Psoas muscle (tissue), 8 donors: ENCODE results near the gene SYNPO2. TPM values are rescaled to one million over a fixed set of nuclear protein-coding genes. Genes with fewer than 3 reads are reported as not detected.
A peak's percentile ranks its signal among the peaks of the same experiment; 100 is the strongest.

Experiments
- ATAC-seq, 4 donors: fragments of 200-7000 bp; cut with Tn5 transposase; one replicate each; pipeline ENCODE4 v1.9.1; 2020; ENCODE audit warnings: moderate library complexity in 3 of 4, mild to moderate bottlenecking in 2 of 4
- DNase-seq, 2 donors: peaks; one replicate each; pipeline ENCODE4 v3.0.0-alpha.2; 2020
- H3K27ac ChIP-seq: fragments of 200-600 bp; one replicate; pipeline ENCODE4 v1.8.0; 2022
- H3K27me3 ChIP-seq, 3 donors: fragments of 200-600 bp in 1 of 3; one replicate each; pipeline versions ENCODE4 v1.6.1 to v1.8.0; 2013 to 2022; ENCODE audit warnings: low read length in 2 of 3, mild to moderate bottlenecking in 2 of 3, moderate library complexity in 1 of 3; ENCODE audit not compliant: insufficient read depth in 3 of 3
- H3K36me3 ChIP-seq, 2 donors: fragments of 200-600 bp in 1 of 2; one replicate each; pipeline versions ENCODE4 v1.6.1 to v1.8.0; 2013 to 2022; ENCODE audit warnings: low read depth in 1 of 2, mild to moderate bottlenecking in 1 of 2, moderate library complexity in 1 of 2; ENCODE audit not compliant: insufficient read depth in 1 of 2
- H3K4me1 ChIP-seq: fragments of 200-600 bp; one replicate; pipeline ENCODE4 v1.8.0; 2022
- H3K4me3 ChIP-seq: fragments of 200-600 bp; one replicate; pipeline ENCODE4 v1.8.0; 2022; ENCODE audit warnings: mild to moderate bottlenecking
- H3K9me3 ChIP-seq: fragments of 200-600 bp; one replicate; pipeline ENCODE4 v1.8.0; 2022
- CTCF ChIP-seq: fragments of 200-600 bp; IDR thresholded peaks from one replicate; pipeline ENCODE4 v1.8.0; 2022; ENCODE audit warnings: antibody characterized with exemption
- WGBS, 3 donors: extraction: QIAGEN DNeasy Blood & Tissue Kit; methylation state at CpG; one replicate each; pipeline versions ENCODE4 v1.1.6 to v1.1.7; 2013; 5-methylcytosine and 5-hydroxymethylcytosine counted together
- intact Hi-C, 2 donors: fragments of 100-400 bp; cut with DNase I; formaldehyde crosslinking; loops; one replicate each; pipeline versions ENCODE4 v1.11.0 to v1.14.2; 2022
- polyA plus RNA-seq, 3 donors: library from polyadenylated mRNA; stranded (reverse); fragments of 200-250 nt; gene quantifications; one replicate each; pipeline ENCODE4 v1.2.3, GENCODE V29; 2013
- total RNA-seq, 4 donors: library from RNA; stranded (reverse); fragmentation: NEBNext Ultra II Directional in 2 of 4; extraction: Animal tissue kit (Norgen Biotek cat#: 25700) in 2 of 4; gene quantifications; one replicate each; pipeline versions ENCODE4 v1.2.1 to v1.2.4, GENCODE V29; 2021 to 2023
- donor health status: healthy with polysubstance abuse.
- donor health status: DM: no; HTN: no; CAD: no; lungs with moderate emphysema.
- donor health status: Bipolar disorder and iron deficiency.
- donor health status: healthy.
- donor health status: DM: yes; HTN: yes; CAD: no.
- donor health status: DM: no; HTN: no; CAD: no.
- donor health status: DM: no; HTN: no; CAD: no.
- donor health status: DM: yes; HTN: yes; CAD: no.

SYNPO2 gene
- total and polyA plus RNA-seq, 7 donors, result 35.7 to 2,858 (median 1,548) TPM

GRCh38 chr4:118918388-118918787 is 29.7 kb downstream of the SYNPO2 start:
- Histone ChIP-seq H3K4me3 (no peak overlapping the region), H3K36me3 (no peaks in the 10 kb centered on the region), H3K27ac (peak overlapping the region; percentile 30), H3K27me3 (no peaks in the 10 kb centered on the region), H3K9me3 (no peaks in the 10 kb centered on the region), H3K4me1 (peaks cover 41% of the 10 kb centered on the region)
- TF ChIP-seq CTCF, result no peak
- DNase-seq (no peak), ATAC-seq (no peak)
- intact Hi-C loops, result no loop called here
- 33 to 50% (median 43%) methylated on average over 3 of the region's 3 CpGs for WGBS, 3 donors

- WGBS, 3 donors, result 18 to 30% (median 21%) methylated on average over 2 of the region's 2 CpGs
- intact Hi-C loops, result no loop called here
- Histone ChIP-seq H3K27ac (peak overlapping the region; percentile 56), H3K36me3 (no peaks in the 10 kb centered on the region), H3K4me3 (no peak overlapping the region), H3K27me3 (no peaks in the 10 kb centered on the region), H3K9me3 (no peaks in the 10 kb centered on the region), H3K4me1 (peaks cover 41% of the 10 kb centered on the region)
- no peak for TF ChIP-seq CTCF
- peak in 3 of 4 donors; percentile 47 to 79 (median 58) for ATAC-seq
- DNase-seq, result no peak
These were observed 31.6 kb downstream of the SYNPO2 start for GRCh38 chr4:118920247-118920646.

DNA sequence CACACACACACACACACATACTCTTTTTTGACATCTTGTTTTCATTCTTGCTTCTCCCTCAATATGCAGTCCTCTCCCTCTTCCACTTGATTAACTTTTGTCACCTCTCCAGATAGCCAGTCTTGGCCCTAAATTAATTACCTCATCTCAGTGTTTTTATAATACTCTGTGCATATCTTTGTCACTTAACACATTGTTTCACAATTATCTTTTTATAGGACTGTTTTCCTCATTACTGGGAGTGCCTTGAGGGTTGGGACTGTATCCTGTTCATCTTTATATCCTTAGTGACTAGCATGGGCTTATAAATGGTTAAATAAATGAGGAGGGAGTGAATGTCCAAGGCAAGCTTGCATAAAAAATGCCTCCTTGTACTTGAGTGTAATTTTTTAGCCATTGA is 33.1 kb downstream of the SYNPO2 start:
- intact Hi-C loops, result no loop called here
- DNase-seq (no peak), ATAC-seq (no peak)
- no peak for TF ChIP-seq CTCF
- Histone ChIP-seq H3K9me3 (no peaks in the 10 kb centered on the region), H3K36me3 (no peaks in the 10 kb centered on the region), H3K27ac (peak overlapping the region; percentile 5), H3K27me3 (no peaks in the 10 kb centered on the region), H3K4me3 (no peak overlapping the region), H3K4me1 (peaks cover 50% of the 10 kb centered on the region)

DNA sequence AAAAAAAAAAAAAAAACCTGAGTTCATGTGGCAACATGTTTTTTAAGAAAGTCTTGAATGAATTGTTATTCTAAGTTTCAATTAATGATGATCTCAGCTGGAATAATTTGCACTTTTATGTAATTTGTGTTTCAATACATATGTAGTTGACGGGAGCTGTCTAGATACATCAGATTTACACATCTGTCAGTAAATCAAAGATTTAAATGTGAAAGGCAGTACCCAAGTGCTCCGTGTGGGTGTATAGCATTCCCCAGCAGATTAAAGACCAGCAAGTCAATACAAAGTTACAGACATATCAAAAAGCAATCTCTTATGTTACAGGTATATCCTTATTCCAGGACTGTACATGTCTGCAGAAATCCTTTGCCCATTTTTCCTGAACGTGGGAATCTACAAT is 35.2 kb downstream of the SYNPO2 start:
- H3K9me3 ChIP-seq, result no peaks in the 10 kb centered on the region
- H3K27ac ChIP-seq, result no peak overlapping the region
- no peak for TF ChIP-seq CTCF
- no peak for ATAC-seq
- H3K27me3 ChIP-seq, result no peaks in the 10 kb centered on the region
- H3K4me3 ChIP-seq, result no peak overlapping the region
- H3K36me3 ChIP-seq, result no peaks in the 10 kb centered on the region
- DNase-seq, result no peak
- peaks cover 39% of the 10 kb centered on the region for H3K4me1 ChIP-seq
- intact Hi-C loops, result no loop called here
- 37 to 53% (median 43%) methylated on average over 3 of the region's 3 CpGs for WGBS, 3 donors

DNA sequence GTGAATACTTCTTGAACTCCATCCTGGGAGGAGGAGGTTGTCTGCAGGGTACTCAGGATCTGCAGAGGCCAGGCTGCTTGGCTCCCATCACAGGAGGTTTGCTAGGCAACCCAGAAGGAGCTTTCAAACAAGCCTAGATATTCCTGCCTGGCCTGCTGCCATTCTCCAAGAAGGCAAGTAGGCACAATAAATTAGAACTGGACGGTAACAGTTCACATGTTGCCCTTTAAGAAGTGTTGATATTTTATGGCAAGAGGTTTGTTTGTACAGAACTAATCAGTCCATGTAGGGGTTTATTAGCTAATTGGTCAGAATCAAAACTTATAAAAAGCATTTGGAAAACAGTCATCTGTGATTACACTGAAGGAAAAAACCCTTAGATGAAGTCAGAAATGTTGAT is 39.3 kb downstream of the SYNPO2 start:
- no peaks in the 10 kb centered on the region for H3K9me3 ChIP-seq
- ATAC-seq (peak in 2 of 4 donors; percentile 50 to 66), DNase-seq (no peak)
- H3K27ac ChIP-seq, result no peak overlapping the region
- H3K4me3 ChIP-seq, result no peak overlapping the region
- H3K4me1 ChIP-seq, result peaks cover 17% of the 10 kb centered on the region
- no peak for TF ChIP-seq CTCF
- 11 to 24% (median 17%) methylated on average over 1 of the region's 1 CpG for WGBS, 3 donors
- H3K27me3 ChIP-seq, result no peaks in the 10 kb centered on the region
- intact Hi-C loops, result no loop called here
- H3K36me3 ChIP-seq, result no peaks in the 10 kb centered on the region
